ENCODE results near the gene CILP.

Gene CILP, protein sequence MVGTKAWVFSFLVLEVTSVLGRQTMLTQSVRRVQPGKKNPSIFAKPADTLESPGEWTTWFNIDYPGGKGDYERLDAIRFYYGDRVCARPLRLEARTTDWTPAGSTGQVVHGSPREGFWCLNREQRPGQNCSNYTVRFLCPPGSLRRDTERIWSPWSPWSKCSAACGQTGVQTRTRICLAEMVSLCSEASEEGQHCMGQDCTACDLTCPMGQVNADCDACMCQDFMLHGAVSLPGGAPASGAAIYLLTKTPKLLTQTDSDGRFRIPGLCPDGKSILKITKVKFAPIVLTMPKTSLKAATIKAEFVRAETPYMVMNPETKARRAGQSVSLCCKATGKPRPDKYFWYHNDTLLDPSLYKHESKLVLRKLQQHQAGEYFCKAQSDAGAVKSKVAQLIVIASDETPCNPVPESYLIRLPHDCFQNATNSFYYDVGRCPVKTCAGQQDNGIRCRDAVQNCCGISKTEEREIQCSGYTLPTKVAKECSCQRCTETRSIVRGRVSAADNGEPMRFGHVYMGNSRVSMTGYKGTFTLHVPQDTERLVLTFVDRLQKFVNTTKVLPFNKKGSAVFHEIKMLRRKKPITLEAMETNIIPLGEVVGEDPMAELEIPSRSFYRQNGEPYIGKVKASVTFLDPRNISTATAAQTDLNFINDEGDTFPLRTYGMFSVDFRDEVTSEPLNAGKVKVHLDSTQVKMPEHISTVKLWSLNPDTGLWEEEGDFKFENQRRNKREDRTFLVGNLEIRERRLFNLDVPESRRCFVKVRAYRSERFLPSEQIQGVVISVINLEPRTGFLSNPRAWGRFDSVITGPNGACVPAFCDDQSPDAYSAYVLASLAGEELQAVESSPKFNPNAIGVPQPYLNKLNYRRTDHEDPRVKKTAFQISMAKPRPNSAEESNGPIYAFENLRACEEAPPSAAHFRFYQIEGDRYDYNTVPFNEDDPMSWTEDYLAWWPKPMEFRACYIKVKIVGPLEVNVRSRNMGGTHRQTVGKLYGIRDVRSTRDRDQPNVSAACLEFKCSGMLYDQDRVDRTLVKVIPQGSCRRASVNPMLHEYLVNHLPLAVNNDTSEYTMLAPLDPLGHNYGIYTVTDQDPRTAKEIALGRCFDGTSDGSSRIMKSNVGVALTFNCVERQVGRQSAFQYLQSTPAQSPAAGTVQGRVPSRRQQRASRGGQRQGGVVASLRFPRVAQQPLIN

DNA sequence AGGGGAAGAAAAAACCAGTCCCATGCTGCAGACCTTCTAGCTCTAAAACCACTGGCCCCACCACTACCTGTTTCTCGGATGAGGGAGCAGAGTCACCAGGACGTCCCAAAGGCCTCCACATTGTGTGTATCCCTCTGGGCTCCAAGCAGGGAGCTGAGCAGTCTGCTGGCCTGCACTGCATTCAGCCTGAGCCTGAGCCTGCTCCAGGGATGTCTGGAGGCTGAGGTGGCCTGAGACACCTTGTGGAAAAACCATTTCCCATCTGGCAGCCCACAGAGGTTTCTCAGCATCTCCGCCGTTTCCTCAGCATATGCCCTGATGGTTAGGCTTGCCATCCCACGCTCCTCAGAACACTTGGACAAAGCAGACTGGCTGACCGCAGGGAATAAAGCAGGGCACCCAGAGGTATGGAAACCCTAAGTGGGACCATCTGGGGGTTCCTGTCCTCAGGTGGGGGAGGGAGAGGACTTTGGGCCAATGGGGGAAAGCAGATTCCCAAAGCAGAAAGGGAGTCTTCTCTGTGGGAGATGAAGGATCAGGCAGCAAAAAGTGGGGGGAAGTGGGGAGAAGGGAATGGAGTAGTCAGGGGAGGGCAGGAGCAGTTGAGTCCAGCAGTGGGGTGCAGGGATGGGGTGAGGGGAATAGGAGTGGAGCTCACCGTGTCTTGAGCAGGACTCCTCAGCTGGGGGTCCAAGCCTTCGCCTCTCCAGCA lies at the start of gene CILP:
CILP (minus strand) TSS at position 704 of the 712 bp plus-strand sequence. CDS start 1,718 bp downstream, outside the sequence.
- DNase-seq (ENCODE audit: low spot score): no peak
- TF ChIP-seq, protein P1, sequence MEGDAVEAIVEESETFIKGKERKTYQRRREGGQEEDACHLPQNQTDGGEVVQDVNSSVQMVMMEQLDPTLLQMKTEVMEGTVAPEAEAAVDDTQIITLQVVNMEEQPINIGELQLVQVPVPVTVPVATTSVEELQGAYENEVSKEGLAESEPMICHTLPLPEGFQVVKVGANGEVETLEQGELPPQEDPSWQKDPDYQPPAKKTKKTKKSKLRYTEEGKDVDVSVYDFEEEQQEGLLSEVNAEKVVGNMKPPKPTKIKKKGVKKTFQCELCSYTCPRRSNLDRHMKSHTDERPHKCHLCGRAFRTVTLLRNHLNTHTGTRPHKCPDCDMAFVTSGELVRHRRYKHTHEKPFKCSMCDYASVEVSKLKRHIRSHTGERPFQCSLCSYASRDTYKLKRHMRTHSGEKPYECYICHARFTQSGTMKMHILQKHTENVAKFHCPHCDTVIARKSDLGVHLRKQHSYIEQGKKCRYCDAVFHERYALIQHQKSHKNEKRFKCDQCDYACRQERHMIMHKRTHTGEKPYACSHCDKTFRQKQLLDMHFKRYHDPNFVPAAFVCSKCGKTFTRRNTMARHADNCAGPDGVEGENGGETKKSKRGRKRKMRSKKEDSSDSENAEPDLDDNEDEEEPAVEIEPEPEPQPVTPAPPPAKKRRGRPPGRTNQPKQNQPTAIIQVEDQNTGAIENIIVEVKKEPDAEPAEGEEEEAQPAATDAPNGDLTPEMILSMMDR (IDR thresholded peaks at IDR 0.05; ENCODE audit: borderline replicate concordance, control extremely low read depth, extremely low read depth, insufficient read depth, missing control alignments): no peak
- in situ Hi-C loops (cut with MboI; ENCODE audit: low sequenced_read_pairs, unreplicated experiment): no loop called here

DNA sequence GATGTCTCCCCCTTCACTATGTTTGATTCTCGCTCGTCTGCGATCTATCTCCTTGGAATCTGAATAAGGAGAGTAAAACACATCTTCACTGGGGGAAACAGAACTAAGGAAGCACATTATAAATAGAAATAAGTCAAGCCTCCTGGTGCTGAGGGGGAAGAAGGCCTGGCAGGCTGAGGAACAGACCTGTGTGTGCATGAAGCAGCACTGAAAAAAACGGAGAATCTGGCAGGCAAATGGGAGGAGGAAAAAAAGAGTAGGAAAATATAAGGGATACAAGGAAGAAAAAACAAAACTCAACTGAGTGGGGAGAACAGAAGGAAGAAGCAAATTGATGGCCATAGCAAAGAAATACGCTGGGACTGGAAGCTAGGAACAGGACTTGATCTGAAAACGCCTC lies 49.7 kb upstream of the CILP start:
- in situ Hi-C loops (cut with MboI; ENCODE audit: low sequenced_read_pairs, unreplicated experiment): no loop called here
- no peak for DNase-seq (ENCODE audit: low spot score)
- TF ChIP-seq, protein P1 (IDR thresholded peaks at IDR 0.05; ENCODE audit: borderline replicate concordance, control extremely low read depth, extremely low read depth, insufficient read depth, missing control alignments): no peak

DNA sequence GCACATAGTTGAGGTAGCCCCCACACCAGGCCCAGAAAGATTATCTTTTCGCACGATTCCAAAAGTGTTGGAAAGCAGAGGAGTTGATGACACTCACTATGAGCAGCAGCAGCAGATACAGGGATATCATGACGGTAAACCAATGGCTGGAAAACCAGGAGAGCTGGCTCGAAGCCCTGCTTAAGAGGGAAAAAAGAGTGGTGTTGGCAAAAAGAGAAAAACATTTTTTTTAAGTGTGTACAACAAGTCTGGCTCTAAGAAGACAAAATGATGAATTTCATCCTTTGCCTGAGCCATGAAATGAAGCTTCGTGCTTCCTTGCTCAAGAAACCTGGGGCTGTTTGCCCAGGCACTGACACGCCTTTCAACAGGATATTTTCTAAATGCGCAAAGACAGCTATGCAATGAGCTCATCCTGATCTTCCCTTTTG lies 48.1 kb upstream of the CILP start:
- in situ Hi-C loops (cut with MboI; ENCODE audit: low sequenced_read_pairs, unreplicated experiment): no loop called here
- no peak for DNase-seq (ENCODE audit: low spot score)
- TF ChIP-seq, protein P1 (IDR thresholded peaks at IDR 0.05; ENCODE audit: borderline replicate concordance, control extremely low read depth, extremely low read depth, insufficient read depth, missing control alignments): no peak

DNA sequence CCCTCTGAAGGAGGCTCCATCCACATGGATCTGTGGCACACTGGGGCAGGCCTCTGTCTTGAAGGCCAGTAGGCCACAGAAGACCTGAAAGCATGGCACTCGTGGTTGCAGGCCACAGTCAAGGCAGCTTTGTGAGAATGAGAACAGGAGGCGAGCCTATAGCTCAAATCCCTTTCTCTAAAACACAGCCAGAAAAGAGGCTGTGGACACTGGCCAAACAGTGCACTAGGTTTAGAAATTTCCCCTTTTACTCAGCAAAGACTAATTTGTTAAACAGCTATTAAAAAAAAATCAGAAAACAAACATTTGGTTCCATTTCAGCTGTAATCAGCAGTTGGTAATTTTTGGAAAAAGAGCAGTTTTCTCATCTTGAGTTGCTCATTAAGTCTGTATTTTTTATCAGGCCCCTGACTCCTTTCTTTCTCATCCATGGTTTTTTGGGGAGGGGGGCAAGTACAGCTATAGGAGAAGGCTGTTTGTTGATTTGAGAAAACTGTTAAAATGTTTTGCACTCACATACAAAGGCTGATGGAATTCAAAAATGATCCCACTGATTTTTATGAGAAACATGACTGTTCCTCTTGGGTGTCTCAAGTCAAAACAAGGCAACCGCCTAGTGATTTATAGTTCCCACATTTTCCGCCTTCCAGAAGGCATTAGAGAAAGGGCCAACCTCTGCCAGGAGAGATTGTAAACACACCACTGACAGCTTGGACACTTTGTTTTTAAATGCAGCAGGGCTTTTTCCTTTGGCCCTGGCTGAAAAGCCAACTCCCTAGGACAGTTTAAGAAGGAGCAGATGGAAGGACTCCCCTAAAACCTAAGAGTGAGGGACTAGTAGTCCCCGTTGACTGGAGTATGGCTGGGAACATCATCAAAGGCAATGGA lies 47.3 kb upstream of the CILP start:
- in situ Hi-C loops (cut with MboI; ENCODE audit: low sequenced_read_pairs, unreplicated experiment): no loop called here
- no peak for DNase-seq (ENCODE audit: low spot score)
- TF ChIP-seq, protein P1 (IDR thresholded peaks at IDR 0.05; ENCODE audit: borderline replicate concordance, control extremely low read depth, extremely low read depth, insufficient read depth, missing control alignments): no peak

DNA sequence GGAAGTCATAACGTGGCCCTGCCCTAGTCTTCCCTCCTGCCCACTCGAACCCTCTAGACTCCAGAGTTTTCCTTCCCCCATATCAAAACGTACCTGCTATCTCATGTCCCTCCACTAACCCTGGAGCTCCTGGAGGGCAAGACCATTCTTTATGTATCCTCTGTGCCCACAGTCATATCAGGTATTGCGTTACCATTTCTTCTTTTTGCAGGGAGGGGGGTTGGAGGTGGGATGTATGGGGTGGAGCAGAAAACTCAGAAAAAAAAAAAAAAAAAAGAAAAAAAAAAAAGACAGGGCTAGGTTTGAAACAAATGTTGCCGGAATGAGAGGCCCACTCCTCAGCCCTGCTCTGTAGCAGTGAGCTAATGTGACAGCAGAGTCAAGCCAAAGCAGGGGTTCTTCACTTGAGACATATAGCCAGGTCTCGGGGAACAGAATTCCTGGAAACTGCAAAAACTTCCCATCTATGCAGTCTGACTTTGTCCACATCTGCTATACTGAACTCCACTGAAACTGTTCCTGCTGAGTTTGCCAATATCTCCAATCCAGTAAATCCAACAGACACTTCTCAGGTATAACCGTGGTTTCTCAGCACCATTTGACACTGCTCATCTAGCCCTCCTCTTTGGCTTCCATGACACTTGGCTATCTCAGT lies 44.3 kb upstream of the CILP start:
- no peak for DNase-seq (ENCODE audit: low spot score)
- TF ChIP-seq, protein P1 (IDR thresholded peaks at IDR 0.05; ENCODE audit: borderline replicate concordance, control extremely low read depth, extremely low read depth, insufficient read depth, missing control alignments): no peak
- in situ Hi-C loops (cut with MboI; ENCODE audit: low sequenced_read_pairs, unreplicated experiment): no loop called here

Measured in GM13976 (cell line).